ENCODE measurements around the gene PRR3. TPM values are rescaled to one million over a fixed set of nuclear protein-coding genes. Genes with fewer than 3 reads are reported as not detected.

The PRR3 gene
- polyA plus RNA-seq, 1 donor: 18.5 TPM

GRCh38 chr6:30537931-30538330 is 19.2 kb upstream of the PRR3 start:
- no CpG with 5 or more reads among the region's 3 CpGs for WGBS (ENCODE audit: insufficient coverage, low lambda C conversion rate)
- Histone ChIP-seq H3K4me3 (ENCODE audit: low read length) (no peak overlapping the region), H3K4me1 (ENCODE audit: control insufficient read depth, insufficient read depth, low read length) (peaks cover 11% of the 10 kb centered on the region), H3K27ac (ENCODE audit: low read length) (no peak overlapping the region), H3K27me3 (ENCODE audit: control insufficient read depth, insufficient read depth, low read length) (no peaks in the 10 kb centered on the region), H3K36me3 (ENCODE audit: control insufficient read depth, insufficient read depth, low read length) (no peaks in the 10 kb centered on the region), H3K9me3 (ENCODE audit: control insufficient read depth, low read depth, low read length) (no peaks in the 10 kb centered on the region)
- no peak for DNase-seq

- Histone ChIP-seq H3K9me3 (ENCODE audit: control insufficient read depth, low read depth, low read length) (no peaks in the 10 kb centered on the region), H3K36me3 (ENCODE audit: control insufficient read depth, insufficient read depth, low read length) (peaks cover 16% of the 10 kb centered on the region), H3K27me3 (ENCODE audit: control insufficient read depth, insufficient read depth, low read length) (no peaks in the 10 kb centered on the region), H3K27ac (ENCODE audit: low read length) (no peak overlapping the region), H3K4me1 (ENCODE audit: control insufficient read depth, insufficient read depth, low read length) (no peaks in the 10 kb centered on the region), H3K4me3 (ENCODE audit: low read length) (peak overlapping the region; percentile 5)
- peak; percentile 75 to 85 for DNase-seq
- 51% methylated on average over 8 of the region's 23 CpGs for WGBS (ENCODE audit: insufficient coverage, low lambda C conversion rate)
Observed at GRCh38 chr6:30541515-30542403, 15.3 kb upstream of the PRR3 start.

GRCh38 chr6:30542404-30542725 is 14.7 kb upstream of the PRR3 start:
- Histone ChIP-seq H3K4me1 (ENCODE audit: control insufficient read depth, insufficient read depth, low read length) (no peaks in the 10 kb centered on the region), H3K27ac (ENCODE audit: low read length) (no peak overlapping the region), H3K36me3 (ENCODE audit: control insufficient read depth, insufficient read depth, low read length) (peaks cover 22% of the 10 kb centered on the region), H3K27me3 (ENCODE audit: control insufficient read depth, insufficient read depth, low read length) (no peaks in the 10 kb centered on the region), H3K9me3 (ENCODE audit: control insufficient read depth, low read depth, low read length) (no peaks in the 10 kb centered on the region), H3K4me3 (ENCODE audit: low read length) (no peak overlapping the region)
- no peak for DNase-seq
- WGBS (ENCODE audit: insufficient coverage, low lambda C conversion rate): 57% methylated on average over 1 of the region's 4 CpGs

GRCh38 chr6:30542915-30543314 is 14.2 kb upstream of the PRR3 start:
- no peak overlapping the region for H3K4me3 ChIP-seq (ENCODE audit: low read length)
- WGBS (ENCODE audit: insufficient coverage, low lambda C conversion rate): no CpG with 5 or more reads among the region's 1 CpG
- no peaks in the 10 kb centered on the region for H3K4me1 ChIP-seq (ENCODE audit: control insufficient read depth, insufficient read depth, low read length)
- H3K36me3 ChIP-seq (ENCODE audit: control insufficient read depth, insufficient read depth, low read length): peaks cover 25% of the 10 kb centered on the region
- no peaks in the 10 kb centered on the region for H3K27me3 ChIP-seq (ENCODE audit: control insufficient read depth, insufficient read depth, low read length)
- H3K9me3 ChIP-seq (ENCODE audit: control insufficient read depth, low read depth, low read length): no peaks in the 10 kb centered on the region
- no peak for DNase-seq
- H3K27ac ChIP-seq (ENCODE audit: low read length): no peak overlapping the region

- DNase-seq: no peak
- H3K27me3 ChIP-seq (ENCODE audit: control insufficient read depth, insufficient read depth, low read length): no peaks in the 10 kb centered on the region
- WGBS (ENCODE audit: insufficient coverage, low lambda C conversion rate): no CpG with 5 or more reads among the region's 3 CpGs
- H3K27ac ChIP-seq (ENCODE audit: low read length): no peak overlapping the region
- H3K36me3 ChIP-seq (ENCODE audit: control insufficient read depth, insufficient read depth, low read length): peaks cover 32% of the 10 kb centered on the region
- H3K4me3 ChIP-seq (ENCODE audit: low read length): no peak overlapping the region
- no peaks in the 10 kb centered on the region for H3K4me1 ChIP-seq (ENCODE audit: control insufficient read depth, insufficient read depth, low read length)
- no peaks in the 10 kb centered on the region for H3K9me3 ChIP-seq (ENCODE audit: control insufficient read depth, low read depth, low read length)
Observed at GRCh38 chr6:30543821-30544220, 13.3 kb upstream of the PRR3 start.

- Histone ChIP-seq H3K27ac (ENCODE audit: low read length) (no peak overlapping the region), H3K9me3 (ENCODE audit: control insufficient read depth, low read depth, low read length) (no peaks in the 10 kb centered on the region), H3K4me1 (ENCODE audit: control insufficient read depth, insufficient read depth, low read length) (no peaks in the 10 kb centered on the region), H3K4me3 (ENCODE audit: low read length) (no peak overlapping the region), H3K27me3 (ENCODE audit: control insufficient read depth, insufficient read depth, low read length) (no peaks in the 10 kb centered on the region), H3K36me3 (ENCODE audit: control insufficient read depth, insufficient read depth, low read length) (peaks cover 38% of the 10 kb centered on the region)
- peak in 1 of 2 donors; percentile 31 for DNase-seq
- no CpG with 5 or more reads among the region's 6 CpGs for WGBS (ENCODE audit: insufficient coverage, low lambda C conversion rate)
Observed at GRCh38 chr6:30544666-30545272, 12.3 kb upstream of the PRR3 start.

- H3K27ac ChIP-seq (ENCODE audit: low read length): no peak overlapping the region
- H3K27me3 ChIP-seq (ENCODE audit: control insufficient read depth, insufficient read depth, low read length): no peaks in the 10 kb centered on the region
- no peaks in the 10 kb centered on the region for H3K9me3 ChIP-seq (ENCODE audit: control insufficient read depth, low read depth, low read length)
- H3K4me1 ChIP-seq (ENCODE audit: control insufficient read depth, insufficient read depth, low read length): no peaks in the 10 kb centered on the region
- H3K36me3 ChIP-seq (ENCODE audit: control insufficient read depth, insufficient read depth, low read length): peaks cover 60% of the 10 kb centered on the region
- no CpG with 5 or more reads among the region's 6 CpGs for WGBS (ENCODE audit: insufficient coverage, low lambda C conversion rate)
- no peak overlapping the region for H3K4me3 ChIP-seq (ENCODE audit: low read length)
- no peak for DNase-seq
Observed at GRCh38 chr6:30547454-30547853, 9.6 kb upstream of the PRR3 start.

GRCh38 chr6:30548375-30548774 is 8.7 kb upstream of the PRR3 start:
- peaks cover 70% of the 10 kb centered on the region for H3K36me3 ChIP-seq (ENCODE audit: control insufficient read depth, insufficient read depth, low read length)
- H3K27me3 ChIP-seq (ENCODE audit: control insufficient read depth, insufficient read depth, low read length): no peaks in the 10 kb centered on the region
- H3K27ac ChIP-seq (ENCODE audit: low read length): no peak overlapping the region
- WGBS (ENCODE audit: insufficient coverage, low lambda C conversion rate): no CpG with 5 or more reads among the region's 2 CpGs
- H3K4me1 ChIP-seq (ENCODE audit: control insufficient read depth, insufficient read depth, low read length): no peaks in the 10 kb centered on the region
- H3K9me3 ChIP-seq (ENCODE audit: control insufficient read depth, low read depth, low read length): no peaks in the 10 kb centered on the region
- no peak for DNase-seq
- H3K4me3 ChIP-seq (ENCODE audit: low read length): no peak overlapping the region

- WGBS (ENCODE audit: insufficient coverage, low lambda C conversion rate): no CpG with 5 or more reads among the region's 4 CpGs
- Histone ChIP-seq H3K27me3 (ENCODE audit: control insufficient read depth, insufficient read depth, low read length) (no peaks in the 10 kb centered on the region), H3K36me3 (ENCODE audit: control insufficient read depth, insufficient read depth, low read length) (peaks cover 44% of the 10 kb centered on the region), H3K4me1 (ENCODE audit: control insufficient read depth, insufficient read depth, low read length) (peaks cover 7% of the 10 kb centered on the region), H3K27ac (ENCODE audit: low read length) (no peak overlapping the region), H3K4me3 (ENCODE audit: low read length) (no peak overlapping the region), H3K9me3 (ENCODE audit: control insufficient read depth, low read depth, low read length) (no peaks in the 10 kb centered on the region)
- DNase-seq: peak in 1 of 2 donors; percentile 9
Observed at GRCh38 chr6:30554404-30554803, 2.7 kb upstream of the PRR3 start.

GRCh38 chr6:30554962-30555815 is 1.9 kb upstream of the PRR3 start:
- peak overlapping the region; percentile 98 for H3K4me3 ChIP-seq (ENCODE audit: low read length)
- WGBS (ENCODE audit: insufficient coverage, low lambda C conversion rate): no CpG with 5 or more reads among the region's 34 CpGs
- peak; percentile 49 to 72 for DNase-seq
- no peaks in the 10 kb centered on the region for H3K27me3 ChIP-seq (ENCODE audit: control insufficient read depth, insufficient read depth, low read length)
- peaks cover 41% of the 10 kb centered on the region for H3K36me3 ChIP-seq (ENCODE audit: control insufficient read depth, insufficient read depth, low read length)
- peak overlapping the region; percentile 100 for H3K27ac ChIP-seq (ENCODE audit: low read length)
- peaks cover 7% of the 10 kb centered on the region for H3K4me1 ChIP-seq (ENCODE audit: control insufficient read depth, insufficient read depth, low read length)
- H3K9me3 ChIP-seq (ENCODE audit: control insufficient read depth, low read depth, low read length): no peaks in the 10 kb centered on the region

Data from large intestine (tissue), 3 donors.